PC-9 (cell line): ENCODE data around the gene SSTR3.

Experiments used
- EZH2 ChIP-seq: fragments of 200-600 bp; sonication (generic); IDR thresholded peaks from 2 replicates; pipeline ENCODE4 v1.8.0; 2017; ENCODE audit warnings: antibody characterized with exemption, low read depth
- TF ChIP-seq, protein P1 (sequence below): fragments of 200-600 bp; sonication (generic); conservative IDR thresholded peaks from 2 replicates; pipeline ENCODE4 v1.6.1; 2017; ENCODE audit warnings: mixed run types, antibody characterized with exemption, mild to moderate bottlenecking, moderate library complexity

DNA sequence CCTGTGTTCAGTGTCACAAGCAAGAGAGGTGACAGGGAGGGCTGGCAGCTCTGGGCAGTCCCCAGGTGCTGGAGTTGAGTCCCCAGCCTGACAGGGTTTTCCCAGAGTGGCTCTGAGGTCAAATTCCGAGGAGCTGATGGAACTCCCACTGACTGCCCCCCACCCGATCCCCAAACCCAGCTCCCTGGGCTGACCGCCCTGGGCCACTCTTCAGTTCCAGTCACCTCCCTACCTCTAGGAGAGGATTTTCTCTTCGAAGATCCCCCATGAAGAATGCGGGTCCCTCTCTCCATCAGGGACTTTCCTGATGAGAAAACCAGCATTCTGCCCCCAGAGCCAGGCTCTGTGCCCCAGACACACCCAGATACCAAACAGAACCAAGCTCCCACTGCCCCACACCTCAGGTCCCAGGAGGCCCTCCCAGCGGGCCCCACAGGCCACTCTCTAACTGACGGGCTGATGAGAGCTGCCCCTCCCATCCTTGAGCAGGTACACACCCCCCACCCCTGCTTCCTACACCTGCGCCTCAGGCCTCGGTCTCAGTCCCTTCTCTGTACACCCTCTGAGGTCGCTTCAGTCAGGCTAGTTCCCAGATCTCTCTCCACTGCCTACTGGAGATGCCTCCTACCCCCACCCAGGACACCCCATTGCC lies 43.9 kb upstream of the SSTR3 start:
- TF ChIP-seq, protein P1, sequence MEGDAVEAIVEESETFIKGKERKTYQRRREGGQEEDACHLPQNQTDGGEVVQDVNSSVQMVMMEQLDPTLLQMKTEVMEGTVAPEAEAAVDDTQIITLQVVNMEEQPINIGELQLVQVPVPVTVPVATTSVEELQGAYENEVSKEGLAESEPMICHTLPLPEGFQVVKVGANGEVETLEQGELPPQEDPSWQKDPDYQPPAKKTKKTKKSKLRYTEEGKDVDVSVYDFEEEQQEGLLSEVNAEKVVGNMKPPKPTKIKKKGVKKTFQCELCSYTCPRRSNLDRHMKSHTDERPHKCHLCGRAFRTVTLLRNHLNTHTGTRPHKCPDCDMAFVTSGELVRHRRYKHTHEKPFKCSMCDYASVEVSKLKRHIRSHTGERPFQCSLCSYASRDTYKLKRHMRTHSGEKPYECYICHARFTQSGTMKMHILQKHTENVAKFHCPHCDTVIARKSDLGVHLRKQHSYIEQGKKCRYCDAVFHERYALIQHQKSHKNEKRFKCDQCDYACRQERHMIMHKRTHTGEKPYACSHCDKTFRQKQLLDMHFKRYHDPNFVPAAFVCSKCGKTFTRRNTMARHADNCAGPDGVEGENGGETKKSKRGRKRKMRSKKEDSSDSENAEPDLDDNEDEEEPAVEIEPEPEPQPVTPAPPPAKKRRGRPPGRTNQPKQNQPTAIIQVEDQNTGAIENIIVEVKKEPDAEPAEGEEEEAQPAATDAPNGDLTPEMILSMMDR = no peak
- no peak for TF ChIP-seq EZH2
